CD4-positive, alpha-beta T cell (primary cell): ENCODE data around the gene PRSS37. TPM values are rescaled to one million over a fixed set of nuclear protein-coding genes. Genes with fewer than 3 reads are reported as not detected.

Experiments used
- ATAC-seq: fragments of 200-7000 bp; cut with Tn5 transposase; one replicate; pipeline ENCODE4 v1.10.0; 2022; ENCODE audit warnings: mild to moderate bottlenecking; ENCODE audit not compliant: poor library complexity
- CTCF ChIA-PET: fragments of 350-600 bp; sonication (Branson Sonifier 250); formaldehyde crosslinking; loops from one replicate; lab custom pipeline; 2021; ENCODE audit warnings: antibody characterized with exemption, inconsistent platforms; lab: Charles Lee
- POLR2A ChIA-PET: fragments of 350-600 bp; sonication (Branson Sonifier 250); formaldehyde crosslinking; loops from one replicate; lab custom pipeline; 2021; ENCODE audit warnings: antibody characterized with exemption, inconsistent platforms; lab: Charles Lee
- DNase-seq, 14 experiments: peaks; one replicate each; pipeline ENCODE4 v3.0.0-alpha.2; 2013 to 2020; ENCODE audit warnings: mixed read lengths in 2 of 14
- H3K27ac ChIP-seq, 2 donors: one replicate each; pipeline versions ENCODE4 v1.5.1 to v1.7.0; 2013; ENCODE audit warnings: low read length in 2 of 2, low read depth in 1 of 2, mild to moderate bottlenecking in 1 of 2
- H3K27me3 ChIP-seq, 2 experiments: 1 replicate in 1 of 2; 2 replicates in 1 of 2; pipeline versions ENCODE4 v1.6.1 to v1.7.0; 2013; ENCODE audit warnings: low read length in 2 of 2, control low read depth in 1 of 2, mild to moderate bottlenecking in 1 of 2, moderate library complexity in 1 of 2; ENCODE audit not compliant: insufficient read depth in 2 of 2, control insufficient read depth in 1 of 2
- H3K36me3 ChIP-seq: one replicate; pipeline ENCODE4 v1.6.1; 2013; ENCODE audit warnings: low read length, control low read depth; ENCODE audit not compliant: insufficient read depth
- H3K4me1 ChIP-seq: one replicate; pipeline ENCODE4 v1.6.1; 2013; ENCODE audit warnings: low read length, control low read depth; ENCODE audit not compliant: insufficient read depth
- H3K4me3 ChIP-seq: one replicate; pipeline ENCODE4 v1.5.1; 2013; ENCODE audit warnings: mild to moderate bottlenecking, low read length, moderate library complexity
- H3K9me3 ChIP-seq, 2 experiments: 1 replicate in 1 of 2; 2 replicates in 1 of 2; pipeline versions ENCODE4 v1.6.1 to v1.7.0; 2013; ENCODE audit warnings: low read length in 2 of 2, mild to moderate bottlenecking in 2 of 2, control low read depth in 1 of 2, moderate library complexity in 1 of 2; ENCODE audit not compliant: control insufficient read depth in 1 of 2, insufficient read depth in 1 of 2
- H3K27ac Mint-ChIP-seq: one replicate; pipeline ENCODE4 v1.8.0; 2020; ENCODE audit warnings: mixed read lengths
- H3K27me3 Mint-ChIP-seq: one replicate; pipeline ENCODE4 v1.8.0; 2021; ENCODE audit warnings: mixed read lengths
- H3K36me3 Mint-ChIP-seq: one replicate; pipeline ENCODE4 v1.8.0; 2021; ENCODE audit warnings: low read depth, mixed read lengths
- H3K4me1 Mint-ChIP-seq: one replicate; pipeline ENCODE4 v1.8.0; 2021; ENCODE audit warnings: low read depth, mixed read lengths
- H3K4me3 Mint-ChIP-seq: one replicate; pipeline ENCODE4 v1.8.0; 2020; ENCODE audit warnings: mild to moderate bottlenecking, mixed read lengths
- H3K9me3 Mint-ChIP-seq: one replicate; pipeline ENCODE4 v1.8.0; 2020; ENCODE audit warnings: mixed read lengths
- intact Hi-C, 2 experiments: fragments of 100-400 bp; cut with DNase I in 1 of 2; cut with micrococcal nuclease in 1 of 2; formaldehyde crosslinking; loops; one replicate each; pipeline versions ENCODE4 v1.15.1 to v1.9.0; 2023 to 2025; cut with DNase I, micrococcal nuclease
- polyA plus RNA-seq, 2 donors: library from polyadenylated mRNA; unstranded; fragments of 120-200 nt; gene quantifications; one replicate each; pipeline ENCODE4 v1.2.1, GENCODE V29; 2013
- total RNA-seq, 174 experiments: library from RNA in 2 of 174; stranded (reverse) in 2 of 174; gene quantifications; one replicate each; pipeline ENCODE4 v1.2.3 and lab custom pipeline; 2021 to 2026
- TF ChIP-seq, protein P1 (sequence below): fragments of 200-600 bp; IDR thresholded peaks from one replicate; pipeline ENCODE4 v1.8.0; 2022; ENCODE audit warnings: antibody characterized with exemption, mild to moderate bottlenecking

PRSS37 gene, protein sequence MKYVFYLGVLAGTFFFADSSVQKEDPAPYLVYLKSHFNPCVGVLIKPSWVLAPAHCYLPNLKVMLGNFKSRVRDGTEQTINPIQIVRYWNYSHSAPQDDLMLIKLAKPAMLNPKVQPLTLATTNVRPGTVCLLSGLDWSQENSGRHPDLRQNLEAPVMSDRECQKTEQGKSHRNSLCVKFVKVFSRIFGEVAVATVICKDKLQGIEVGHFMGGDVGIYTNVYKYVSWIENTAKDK
- total RNA-seq: not detected
- polyA plus RNA-seq (2013, experiment 1 of 2): not detected
- 0.04 TPM for polyA plus RNA-seq (2013, experiment 2 of 2)
- 0 to 0.08 (median 0) reads per million in 172 experiments for total RNA-seq (lab: John Stamatoyannopoulos, UW)

DNA sequence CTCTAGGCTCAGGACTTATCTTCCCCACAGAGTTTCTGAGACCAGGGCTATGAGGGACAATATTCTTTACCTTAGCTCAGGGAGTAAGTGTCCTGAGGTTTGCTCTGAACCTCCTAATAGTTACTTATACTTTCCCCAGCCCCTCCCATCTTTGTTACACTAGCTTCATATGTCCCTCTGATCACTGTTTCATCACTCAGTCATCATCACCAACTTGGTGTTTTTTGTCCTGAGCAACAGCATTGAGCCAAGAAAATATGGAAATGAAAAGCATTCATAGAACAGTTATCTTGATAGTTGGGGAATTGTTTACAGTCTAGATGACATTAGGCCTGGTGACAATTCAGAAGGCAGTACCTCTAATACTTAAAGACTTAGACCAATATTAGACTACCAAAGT lies at the start of gene PRSS37:
TSS of gene PRSS37 (minus strand) at position 101 of the 400 bp plus-strand sequence. CDS start 436 bp downstream, outside the sequence.
- ChIA-PET CTCF (no interaction called here), POLR2A (no interaction called here)
- DNase-seq (no peak), ATAC-seq (no peak)
- Mint-ChIP-seq H3K9me3 (no peaks in the 10 kb centered on the region), H3K27ac (no peak within 1 kb of the TSS), H3K27me3 (no peaks in the 10 kb centered on the region), H3K4me1 (no peaks in the 10 kb centered on the region), H3K4me3 (no peak within 1 kb of the TSS), H3K36me3 (no peaks in the 10 kb centered on the region)
- Histone ChIP-seq H3K4me1 (no peaks in the 10 kb centered on the region), H3K27me3 (no peaks in the 10 kb centered on the region), H3K27ac (no peak within 1 kb of the TSS), H3K36me3 (no peaks in the 10 kb centered on the region), H3K9me3 (no peaks in the 10 kb centered on the region), H3K4me3 (no peak within 1 kb of the TSS)
- TF ChIP-seq, protein P1, sequence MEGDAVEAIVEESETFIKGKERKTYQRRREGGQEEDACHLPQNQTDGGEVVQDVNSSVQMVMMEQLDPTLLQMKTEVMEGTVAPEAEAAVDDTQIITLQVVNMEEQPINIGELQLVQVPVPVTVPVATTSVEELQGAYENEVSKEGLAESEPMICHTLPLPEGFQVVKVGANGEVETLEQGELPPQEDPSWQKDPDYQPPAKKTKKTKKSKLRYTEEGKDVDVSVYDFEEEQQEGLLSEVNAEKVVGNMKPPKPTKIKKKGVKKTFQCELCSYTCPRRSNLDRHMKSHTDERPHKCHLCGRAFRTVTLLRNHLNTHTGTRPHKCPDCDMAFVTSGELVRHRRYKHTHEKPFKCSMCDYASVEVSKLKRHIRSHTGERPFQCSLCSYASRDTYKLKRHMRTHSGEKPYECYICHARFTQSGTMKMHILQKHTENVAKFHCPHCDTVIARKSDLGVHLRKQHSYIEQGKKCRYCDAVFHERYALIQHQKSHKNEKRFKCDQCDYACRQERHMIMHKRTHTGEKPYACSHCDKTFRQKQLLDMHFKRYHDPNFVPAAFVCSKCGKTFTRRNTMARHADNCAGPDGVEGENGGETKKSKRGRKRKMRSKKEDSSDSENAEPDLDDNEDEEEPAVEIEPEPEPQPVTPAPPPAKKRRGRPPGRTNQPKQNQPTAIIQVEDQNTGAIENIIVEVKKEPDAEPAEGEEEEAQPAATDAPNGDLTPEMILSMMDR: no peak
- intact Hi-C loops: no loop called here

DNA sequence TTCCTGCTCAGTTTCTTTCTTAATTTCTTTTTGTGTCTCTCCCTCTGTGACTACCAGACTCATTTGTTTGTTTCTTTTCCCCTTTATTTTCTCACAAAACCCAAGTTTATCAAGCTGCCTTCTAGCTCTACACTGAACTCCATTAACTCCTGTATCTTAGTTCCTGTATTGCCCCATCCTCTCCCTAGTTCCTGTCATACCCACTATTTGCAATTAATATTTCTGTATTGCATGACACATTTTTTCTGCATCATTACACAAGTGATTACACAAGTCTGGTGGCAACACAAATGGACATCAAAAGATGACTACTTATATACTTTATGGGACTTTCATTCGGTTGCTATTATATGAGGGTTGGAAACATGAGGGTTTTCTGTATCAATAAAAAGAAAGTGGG lies 48.0 kb upstream of the PRSS37 start:
- no peak overlapping the region for H3K4me3 ChIP-seq
- H3K27me3 ChIP-seq: no peaks in the 10 kb centered on the region
- no peak overlapping the region for H3K27ac ChIP-seq
- no peak overlapping the region for H3K4me3 Mint-ChIP-seq
- no peak overlapping the region for H3K27ac Mint-ChIP-seq
- H3K27me3 Mint-ChIP-seq: peaks cover 1% of the 10 kb centered on the region
- ATAC-seq (no peak), DNase-seq (peak in 3 of 14 experiments; percentile 13 to 58 (median 45))
- no peaks in the 10 kb centered on the region for H3K9me3 Mint-ChIP-seq
- ChIA-PET CTCF (no interaction called here), POLR2A (no interaction called here)
- no peaks in the 10 kb centered on the region for H3K9me3 ChIP-seq
- H3K4me1 Mint-ChIP-seq: no peaks in the 10 kb centered on the region
- intact Hi-C loops: no loop called here
- TF ChIP-seq, protein P1: no peak
- no peaks in the 10 kb centered on the region for H3K36me3 ChIP-seq
- no peaks in the 10 kb centered on the region for H3K36me3 Mint-ChIP-seq
- no peaks in the 10 kb centered on the region for H3K4me1 ChIP-seq

DNA sequence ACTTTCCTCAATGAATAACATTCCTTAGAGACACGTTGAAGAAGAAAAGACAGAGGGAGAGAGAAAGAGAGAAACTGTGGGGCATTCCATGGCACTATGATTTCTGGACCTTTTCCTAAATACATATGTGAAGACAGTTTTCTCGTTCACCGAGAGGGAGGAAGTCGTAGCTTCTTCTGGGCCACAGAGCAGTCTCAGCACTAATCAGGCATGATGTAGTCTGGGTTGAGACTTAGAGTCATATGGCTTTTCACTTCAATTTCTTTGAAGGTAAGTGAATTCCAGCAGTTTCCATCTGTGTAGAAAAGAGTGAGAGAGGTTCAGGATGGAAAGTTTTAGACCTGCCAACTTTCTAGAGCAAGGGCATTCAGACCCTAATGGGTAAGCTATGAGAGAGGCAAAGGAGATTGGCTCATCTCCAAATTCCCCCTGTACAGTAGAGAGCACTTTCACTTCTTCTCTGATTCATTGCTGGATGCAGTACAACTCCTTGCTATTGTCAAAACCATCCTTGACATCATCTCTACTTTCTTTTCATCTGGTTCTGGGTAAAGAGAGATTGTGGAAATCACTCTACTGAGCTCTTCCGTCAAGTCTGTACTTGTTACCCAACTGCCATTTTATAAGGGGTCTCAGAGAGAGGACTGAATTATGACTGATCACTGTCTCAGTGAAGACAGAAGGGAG lies 43.4 kb upstream of the PRSS37 start:
- DNase-seq: peak in 2 of 14 experiments; percentile 51 to 53
- POLR2A ChIA-PET: no interaction called here
- intact Hi-C loops: no loop called here

More for the DNA sequence above, 43.4 kb upstream of the PRSS37 start:
- H3K9me3 ChIP-seq: peaks cover 0 to 10% of the 10 kb centered on the region in 2 experiments
- no peaks in the 10 kb centered on the region for H3K36me3 ChIP-seq
- Mint-ChIP-seq H3K27me3 (no peaks in the 10 kb centered on the region), H3K4me1 (no peaks in the 10 kb centered on the region), H3K36me3 (no peaks in the 10 kb centered on the region), H3K4me3 (no peak overlapping the region), H3K27ac (no peak overlapping the region), H3K9me3 (no peaks in the 10 kb centered on the region)
- ATAC-seq: no peak
- no peak overlapping the region for H3K27ac ChIP-seq
- no peaks in the 10 kb centered on the region for H3K4me1 ChIP-seq
- CTCF ChIA-PET: no interaction called here
- TF ChIP-seq, protein P1: no peak
- H3K27me3 ChIP-seq: peaks cover 0 to 2% of the 10 kb centered on the region in 2 experiments
- no peak overlapping the region for H3K4me3 ChIP-seq
